GM18867 (cell line): ENCODE data around the gene SOX18.

Experiments used
- ATAC-seq: cut with Tn5 transposase; IDR thresholded peaks from one replicate; pipeline ENCODE4 v1.9.1; 2021; ENCODE audit warnings: mild to moderate bottlenecking, moderate library complexity; ENCODE audit not compliant: unreplicated experiment

SOX18 gene

DNA sequence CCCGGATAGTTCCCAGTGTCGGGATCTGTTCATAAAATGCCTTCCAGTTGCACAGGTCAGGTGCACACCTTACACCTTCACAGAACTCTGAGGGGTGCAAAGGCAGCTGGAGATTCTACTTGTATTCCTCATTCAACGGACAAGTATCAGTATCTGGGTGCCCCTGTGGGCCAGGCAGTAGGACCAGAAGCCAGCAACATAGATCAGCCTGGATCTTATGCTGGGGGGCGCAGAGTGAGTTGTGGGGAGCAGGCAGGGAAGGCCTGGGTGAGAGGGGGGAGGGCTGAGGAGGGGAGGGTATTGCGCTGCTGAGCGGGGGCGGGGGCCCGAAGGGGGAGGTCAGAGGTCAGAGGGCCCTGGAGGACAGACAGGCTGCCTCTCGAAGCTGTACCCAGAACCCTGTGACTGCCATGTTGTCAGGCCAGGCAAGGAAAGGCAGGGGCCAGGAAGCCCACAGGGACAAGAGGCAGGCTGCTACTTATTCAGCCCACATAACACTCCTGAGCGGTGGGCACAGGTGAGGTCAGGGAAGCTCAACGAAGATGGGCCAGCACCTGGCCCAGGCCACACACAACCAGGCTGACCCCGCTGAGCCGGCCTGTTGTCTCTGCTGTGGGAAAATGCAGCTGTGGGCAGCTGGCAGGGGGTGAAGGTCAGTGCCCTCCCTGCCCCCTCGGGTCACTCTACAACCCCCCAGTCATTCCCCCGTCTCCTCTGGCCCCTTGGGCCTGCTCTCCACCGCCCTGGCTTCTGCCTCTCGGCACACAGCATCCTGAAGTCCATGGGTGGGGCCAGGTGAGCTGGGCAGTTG, 31.6 kb upstream of the SOX18 start:
- no peak for ATAC-seq

DNA sequence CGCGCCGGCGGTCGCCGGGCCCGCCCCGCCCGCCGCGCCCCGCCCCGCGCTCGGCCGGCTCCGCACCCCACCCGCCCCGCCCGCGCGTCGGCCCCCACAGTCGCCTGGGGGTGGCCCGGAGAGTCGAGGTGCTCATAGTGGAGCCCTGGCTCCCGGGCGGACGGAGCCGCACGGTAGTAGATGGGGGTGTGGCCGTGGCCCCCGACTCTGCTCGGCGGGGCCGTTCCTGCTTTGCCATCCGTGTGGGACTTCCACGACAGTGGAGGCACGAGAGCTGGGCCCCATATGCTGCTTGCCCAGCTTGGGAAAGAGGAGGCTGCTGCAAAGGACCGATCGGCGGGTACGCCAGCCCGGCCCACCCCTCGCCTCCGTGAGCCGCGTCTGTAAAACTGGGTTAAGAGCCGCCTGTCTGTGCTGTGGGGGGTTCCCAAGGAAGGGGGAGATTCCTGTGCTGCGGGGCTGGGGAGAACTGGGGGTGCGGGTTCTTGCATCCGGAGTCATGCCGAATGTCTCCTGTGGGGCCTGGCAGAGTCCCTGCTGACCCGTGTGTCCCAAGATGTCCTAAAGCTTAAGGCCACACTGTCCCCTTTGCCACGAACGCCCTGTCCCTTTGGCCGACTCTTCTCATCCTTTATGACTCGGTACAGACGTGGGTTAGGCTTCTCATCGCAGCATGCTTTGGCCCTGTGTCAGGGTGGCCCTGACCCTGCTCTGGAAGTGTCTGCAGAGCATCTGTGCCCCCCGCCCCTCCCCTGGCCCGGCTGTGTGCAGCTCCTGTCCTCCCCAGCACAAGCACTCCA, 30.8 kb upstream of the SOX18 start, which contains the start of gene OPRL1:
TSS of gene OPRL1 (plus strand) at position 70 of the 800 bp plus-strand sequence. CDS start 12,639 bp downstream, outside the sequence.
- ATAC-seq = no peak

DNA sequence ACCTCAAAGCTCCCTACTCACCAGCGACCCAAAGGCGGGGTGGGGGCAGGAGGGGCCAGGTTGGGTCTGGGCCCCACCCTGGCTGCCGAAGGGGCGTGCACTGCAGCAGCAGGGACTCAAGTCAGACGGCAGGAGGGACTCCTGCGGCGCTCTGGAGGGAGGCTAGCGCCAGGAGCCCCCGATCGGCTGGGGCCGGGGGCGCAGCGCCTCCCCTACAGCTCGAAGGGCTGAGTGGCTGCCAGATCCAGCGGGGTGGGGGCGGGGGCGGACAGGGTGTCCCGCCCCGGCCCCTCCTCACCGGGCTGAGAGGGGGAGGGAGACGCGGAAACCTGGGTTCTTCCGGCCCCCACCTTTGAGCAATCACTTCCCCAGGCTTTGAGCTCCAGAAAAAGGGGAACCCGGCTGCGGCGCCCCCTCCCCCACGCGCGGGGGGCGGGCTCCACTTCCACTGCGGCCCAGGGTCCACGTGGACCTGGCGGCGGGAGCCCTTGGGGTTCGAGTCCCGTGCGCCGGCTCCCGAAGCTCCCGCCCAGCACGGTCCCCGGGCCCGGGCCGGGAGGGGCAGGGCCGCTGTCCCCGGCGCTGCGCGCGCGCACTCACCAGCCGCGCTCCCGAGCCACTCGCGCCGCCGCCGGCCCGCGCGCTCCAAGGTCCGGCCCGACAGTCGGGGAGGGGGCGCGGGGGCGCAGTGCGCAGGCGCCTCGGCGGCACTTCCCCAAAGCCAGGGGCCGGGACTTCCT, 30.0 kb upstream of the SOX18 start, which contains the start of gene RGS19:
TSS of gene RGS19 (minus strand) at position 246 of the 740 bp plus-strand sequence. CDS start 2,632 bp downstream, outside the sequence.
- ATAC-seq = peak; percentile 52

DNA sequence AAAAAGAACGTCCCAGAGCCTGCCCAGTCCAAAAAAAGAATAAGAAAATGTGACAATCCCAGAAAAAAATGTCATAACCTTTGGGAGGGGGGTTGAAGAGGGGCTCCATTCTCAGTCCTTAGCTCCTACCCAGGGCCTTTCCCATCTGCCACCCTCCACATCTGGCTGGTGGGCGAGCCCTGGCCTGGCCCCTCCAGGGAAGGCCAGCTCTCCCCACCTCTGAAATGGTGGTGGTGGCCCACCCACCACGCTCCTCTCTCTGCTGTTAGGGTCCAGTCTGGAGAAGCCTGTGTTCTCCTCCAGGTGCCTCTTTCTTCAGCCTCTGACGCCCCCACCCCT, 29.5 kb upstream of the SOX18 start:
- ATAC-seq = no peak

DNA sequence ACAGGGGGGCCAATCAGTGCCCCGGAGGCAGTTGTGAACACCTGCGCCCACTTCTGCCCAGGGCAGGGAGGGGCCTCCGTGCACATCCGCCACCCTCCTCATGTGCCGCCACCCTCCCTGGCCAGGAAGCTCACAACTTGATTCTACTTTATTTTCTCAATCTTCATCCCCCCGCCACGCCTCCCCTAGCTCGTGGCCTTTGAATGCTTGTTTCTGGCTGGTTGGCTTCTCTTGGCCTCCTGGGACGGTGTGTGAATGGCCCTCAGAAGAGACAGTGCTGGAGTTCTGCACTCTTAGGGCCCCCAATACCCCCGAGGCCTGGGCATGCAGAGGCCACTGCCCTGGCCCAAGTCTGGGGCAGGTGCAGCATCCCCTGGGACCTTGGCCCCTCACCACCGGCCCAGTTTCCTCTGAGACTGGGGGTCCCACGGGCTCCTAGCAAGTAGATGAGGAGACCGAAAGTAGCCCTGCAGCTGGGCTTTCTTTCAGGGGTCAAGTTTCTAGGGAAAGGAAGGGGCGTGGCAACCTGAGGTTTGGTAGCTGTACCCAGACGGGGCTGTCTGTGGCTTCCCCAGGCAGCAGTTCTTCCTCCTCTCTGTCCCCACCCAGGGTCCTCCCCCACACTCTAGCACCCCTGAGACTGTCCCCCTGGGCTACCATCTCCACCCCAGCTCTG, 28.6 kb upstream of the SOX18 start:
- no peak for ATAC-seq

DNA sequence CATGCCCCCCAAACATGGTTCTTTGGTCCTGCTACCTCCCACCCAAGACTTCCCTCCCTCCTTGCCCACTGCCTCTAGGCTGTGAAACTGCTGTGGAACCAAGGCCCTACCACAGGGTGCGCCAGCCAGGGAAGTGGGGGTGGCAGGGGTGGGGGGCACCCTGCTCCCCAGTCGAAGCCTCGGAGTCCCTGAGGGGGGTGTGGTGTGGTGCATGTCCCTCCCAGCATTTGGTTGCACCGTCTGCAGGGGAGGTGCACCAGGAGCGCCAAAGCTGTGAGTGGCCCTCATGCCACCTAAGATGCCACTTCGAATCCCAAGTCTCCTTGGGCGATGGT, 28.1 kb upstream of the SOX18 start:
- ATAC-seq = no peak

DNA sequence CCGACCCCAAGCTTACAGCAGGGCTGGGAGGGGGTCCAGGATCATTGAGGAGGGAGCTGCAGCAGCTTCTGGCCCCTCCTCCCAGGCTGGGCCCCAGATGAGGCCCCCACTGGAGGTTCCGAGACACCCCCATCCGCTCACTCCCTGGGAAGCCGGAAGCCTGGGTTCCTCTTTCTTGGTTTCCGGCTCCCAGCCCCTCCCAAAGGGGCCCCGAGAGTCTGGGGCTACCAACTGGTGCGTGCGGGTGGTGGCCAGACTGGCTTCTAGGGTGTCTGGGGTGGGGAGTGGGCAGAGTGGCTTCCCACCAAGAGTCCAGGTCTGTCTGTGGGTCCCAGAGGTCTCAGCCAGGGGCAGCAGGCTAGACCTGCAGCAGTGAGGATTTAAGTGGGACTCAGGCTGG, 27.7 kb upstream of the SOX18 start:
- ATAC-seq = no peak

DNA sequence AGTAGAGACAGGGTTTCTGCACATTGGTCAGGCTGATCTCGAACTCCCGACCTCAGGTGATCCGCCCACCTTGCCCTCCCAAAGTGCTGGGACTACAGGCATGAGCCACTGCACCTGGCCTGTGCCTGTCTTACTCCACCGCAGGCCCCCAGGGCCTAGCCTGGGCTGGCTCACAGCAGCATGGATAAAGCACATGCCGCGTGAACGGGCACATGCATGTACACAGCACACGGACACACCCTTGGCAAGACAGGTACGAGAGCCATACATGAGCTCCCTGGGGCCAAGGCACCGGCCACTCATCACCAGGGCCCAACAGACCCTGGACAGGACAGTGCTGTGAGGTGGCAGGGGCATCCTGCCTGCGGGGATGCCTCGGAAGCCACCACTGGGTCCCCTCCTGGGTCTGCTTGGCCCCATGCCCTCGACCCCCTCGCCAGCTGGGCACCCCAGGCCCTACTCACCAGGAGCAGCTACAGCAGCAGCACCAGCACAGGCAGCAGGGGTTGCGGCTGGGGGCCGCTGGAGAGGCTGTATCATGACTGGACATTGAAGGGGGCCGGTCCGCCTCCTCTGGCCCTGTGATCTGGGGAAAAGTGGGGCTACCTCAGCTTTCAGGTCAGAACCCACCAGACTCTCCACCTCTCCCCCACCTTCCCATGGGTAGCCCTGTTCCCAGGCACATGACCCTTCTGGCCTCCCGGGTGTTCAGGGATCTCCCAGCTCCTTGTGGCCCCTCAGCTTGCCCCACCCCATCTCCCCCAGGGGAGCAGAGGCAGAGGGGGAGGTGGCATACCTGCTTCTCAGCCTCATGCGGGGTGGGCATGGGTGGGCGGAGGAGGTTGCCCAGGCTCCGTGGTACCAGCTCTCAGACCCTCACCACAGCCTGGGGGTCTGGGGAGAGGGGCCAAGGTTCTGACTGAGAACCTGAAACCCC, 26.9 kb upstream of the SOX18 start:
- ATAC-seq = no peak

DNA sequence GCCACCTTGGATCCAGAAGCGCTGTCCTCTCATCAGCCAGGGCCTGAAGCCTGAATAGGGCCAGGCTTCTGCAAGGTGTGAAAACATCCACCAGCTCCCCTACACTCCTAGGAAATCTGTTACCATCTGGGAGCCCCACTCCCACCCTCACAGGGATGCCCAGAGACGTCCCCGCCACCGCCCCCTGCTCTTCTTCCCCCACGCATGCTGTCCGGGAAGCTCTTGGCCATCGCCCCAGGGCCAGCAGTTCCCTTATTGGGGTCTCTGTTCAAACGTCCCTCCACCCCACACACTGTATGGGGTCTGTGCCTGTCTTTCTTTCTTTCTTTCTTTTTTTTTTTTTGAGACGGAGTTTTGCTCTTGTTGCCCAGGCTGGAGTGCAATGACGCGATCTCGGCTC, 26.1 kb upstream of the SOX18 start:
- ATAC-seq = no peak

DNA sequence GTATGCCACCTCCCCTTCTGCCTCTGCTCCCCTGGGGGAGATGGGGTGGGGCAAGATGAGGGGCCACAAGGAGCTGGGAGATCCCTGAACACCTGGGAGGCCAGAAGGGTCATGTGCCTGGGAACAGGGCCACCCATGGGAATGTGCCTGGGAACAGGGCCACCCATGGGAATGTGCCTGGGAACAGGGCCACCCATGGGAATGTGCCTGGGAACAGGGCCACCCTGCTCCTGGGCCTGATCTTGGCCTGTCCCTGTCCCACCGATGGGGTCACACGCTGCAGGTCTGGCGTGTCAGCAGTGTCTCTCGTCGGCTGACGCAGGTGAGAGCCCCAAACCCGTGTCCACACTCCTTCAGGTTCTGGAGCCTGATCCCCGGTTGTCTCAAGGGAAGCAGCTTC, 25.5 kb upstream of the SOX18 start:
- no peak for ATAC-seq

DNA sequence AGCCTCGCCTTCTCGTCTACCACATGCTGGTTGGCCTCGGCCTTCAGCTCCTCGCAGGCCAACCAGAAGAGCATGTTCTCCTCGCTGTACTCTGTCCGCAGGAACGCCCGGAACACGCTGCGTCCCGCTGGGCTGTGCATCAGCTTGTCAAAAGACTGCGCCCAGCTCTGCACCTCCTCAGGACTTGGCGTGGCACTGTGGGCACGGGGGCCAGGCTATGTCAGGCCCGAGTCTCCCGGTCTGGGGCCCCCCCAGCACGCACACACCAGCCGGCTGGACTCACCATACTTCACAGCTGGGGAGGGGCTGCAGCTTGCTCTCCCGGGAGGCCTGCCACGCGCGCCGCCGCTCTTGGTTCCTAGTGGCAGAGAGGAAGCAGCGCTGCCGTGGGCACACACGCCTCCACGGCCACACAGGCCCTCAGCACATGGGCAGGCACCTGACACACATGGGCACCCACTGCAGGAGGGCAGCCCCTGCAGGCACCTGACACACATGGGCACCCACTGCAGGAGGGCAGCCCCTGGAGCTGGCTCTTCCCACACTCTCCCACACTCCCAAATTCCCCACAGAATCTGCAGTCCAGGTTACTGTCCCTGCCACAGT, 24.8 kb upstream of the SOX18 start:
- no peak for ATAC-seq

DNA sequence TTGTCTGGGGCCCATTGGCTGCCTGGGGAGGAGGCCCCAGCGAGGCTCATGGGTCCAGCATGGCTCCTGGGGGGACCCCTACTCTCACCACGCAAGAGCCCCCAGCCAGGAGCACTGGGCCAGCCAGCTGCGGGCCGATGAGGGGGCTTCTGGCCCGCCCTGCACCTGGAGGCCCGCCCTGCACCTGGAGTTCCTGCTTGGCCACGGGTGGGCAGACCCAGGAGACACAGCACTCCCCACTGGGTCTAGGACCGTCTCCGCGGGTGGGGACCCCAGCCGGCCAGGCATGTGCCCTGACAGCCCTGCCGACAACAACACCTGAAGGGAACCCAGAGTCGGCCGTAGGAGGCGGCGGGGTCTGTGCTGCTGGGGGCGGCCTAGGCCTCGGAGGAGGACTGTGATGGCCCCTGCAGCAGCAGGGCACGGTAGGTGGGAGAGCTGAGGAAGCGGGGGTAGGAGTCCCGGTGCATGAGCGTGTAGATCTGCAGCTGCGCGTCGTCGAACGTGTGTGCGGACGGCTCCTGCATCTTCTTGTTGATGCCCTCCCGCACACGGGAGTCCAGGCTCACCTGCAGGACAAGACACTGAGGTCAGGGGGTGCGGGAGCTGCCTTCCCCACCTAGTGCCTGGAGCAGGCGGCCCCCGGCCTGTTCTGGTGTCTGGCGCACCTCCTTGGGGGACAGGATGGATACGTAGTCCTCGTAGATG, 24.2 kb upstream of the SOX18 start:
- no peak for ATAC-seq

DNA sequence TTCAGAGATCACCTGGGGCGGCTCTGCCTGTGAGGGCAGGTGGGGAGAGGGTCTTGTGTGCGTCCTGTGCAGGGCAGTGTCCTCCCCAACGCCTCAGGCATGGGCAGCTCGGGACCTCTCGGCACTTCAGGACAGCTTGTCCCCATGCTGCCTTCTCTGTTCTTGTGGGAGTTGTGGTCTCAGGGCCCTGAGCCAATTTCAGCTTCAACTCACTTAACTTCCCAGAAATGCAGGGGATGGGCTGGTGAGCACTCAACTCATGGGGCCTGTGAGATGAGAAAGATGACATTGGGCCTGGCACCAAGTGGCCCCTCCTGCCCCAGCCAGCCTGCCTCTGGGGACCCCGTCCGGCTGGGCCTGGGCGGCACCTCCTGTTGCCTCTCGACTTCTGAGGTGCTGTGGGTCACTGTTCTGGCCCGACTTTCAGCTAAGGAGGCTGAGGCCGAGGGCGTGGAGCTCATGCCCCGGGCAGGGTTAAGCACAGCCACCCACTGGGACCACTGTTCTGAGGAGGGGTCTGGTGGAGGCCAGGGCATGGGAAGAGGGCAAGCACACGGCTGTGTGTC, 23.1 kb upstream of the SOX18 start:
- ATAC-seq = no peak

DNA sequence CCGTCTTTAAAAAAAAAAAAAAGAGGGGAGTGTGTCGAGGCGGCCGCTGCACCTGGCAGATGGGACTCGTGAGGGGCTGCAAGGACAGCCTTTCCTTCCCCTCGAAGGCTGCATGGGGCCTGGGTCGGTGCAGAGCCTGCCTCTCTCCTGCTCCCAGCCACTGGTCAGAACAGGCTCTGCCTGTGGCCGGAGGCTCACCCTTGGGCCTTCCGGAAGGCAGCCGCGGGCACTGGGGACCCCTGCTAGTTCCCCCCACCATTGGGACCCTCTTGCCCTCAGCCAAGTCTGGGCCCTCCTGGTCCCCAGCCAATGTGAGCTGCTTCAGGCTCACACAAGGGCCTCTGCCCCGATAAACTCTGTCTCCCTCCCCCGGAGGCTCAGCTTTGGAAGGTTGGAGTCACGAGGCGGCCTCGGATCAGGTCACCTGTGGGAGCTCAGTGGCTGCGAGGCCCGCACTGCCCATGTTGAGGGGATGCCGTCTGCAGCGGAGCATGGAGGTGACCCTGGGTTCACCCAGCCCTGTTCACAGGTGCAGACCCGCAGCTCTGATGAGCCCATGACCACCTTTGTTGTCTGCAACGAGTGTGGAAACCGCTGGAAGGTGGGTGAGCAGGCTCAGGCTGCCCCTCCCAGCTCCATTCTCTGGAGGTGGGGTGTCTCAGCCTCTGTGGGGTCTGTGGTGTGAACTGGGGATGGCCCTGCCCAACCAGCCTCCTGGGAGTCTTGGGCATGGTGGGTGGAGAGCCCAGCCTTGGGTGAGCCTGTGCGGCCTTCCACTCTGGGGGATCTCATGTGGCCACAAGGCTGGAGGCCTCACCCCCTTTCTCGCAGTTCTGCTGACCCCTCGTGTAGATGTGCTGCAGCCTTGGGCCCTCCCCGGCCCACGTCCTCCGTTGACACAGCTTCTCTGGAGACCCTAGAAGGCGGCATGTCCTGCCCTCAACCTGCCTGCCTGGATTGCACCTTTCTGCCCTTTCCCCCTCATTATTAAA, 22.2 kb upstream of the SOX18 start:
- ATAC-seq = no peak

DNA sequence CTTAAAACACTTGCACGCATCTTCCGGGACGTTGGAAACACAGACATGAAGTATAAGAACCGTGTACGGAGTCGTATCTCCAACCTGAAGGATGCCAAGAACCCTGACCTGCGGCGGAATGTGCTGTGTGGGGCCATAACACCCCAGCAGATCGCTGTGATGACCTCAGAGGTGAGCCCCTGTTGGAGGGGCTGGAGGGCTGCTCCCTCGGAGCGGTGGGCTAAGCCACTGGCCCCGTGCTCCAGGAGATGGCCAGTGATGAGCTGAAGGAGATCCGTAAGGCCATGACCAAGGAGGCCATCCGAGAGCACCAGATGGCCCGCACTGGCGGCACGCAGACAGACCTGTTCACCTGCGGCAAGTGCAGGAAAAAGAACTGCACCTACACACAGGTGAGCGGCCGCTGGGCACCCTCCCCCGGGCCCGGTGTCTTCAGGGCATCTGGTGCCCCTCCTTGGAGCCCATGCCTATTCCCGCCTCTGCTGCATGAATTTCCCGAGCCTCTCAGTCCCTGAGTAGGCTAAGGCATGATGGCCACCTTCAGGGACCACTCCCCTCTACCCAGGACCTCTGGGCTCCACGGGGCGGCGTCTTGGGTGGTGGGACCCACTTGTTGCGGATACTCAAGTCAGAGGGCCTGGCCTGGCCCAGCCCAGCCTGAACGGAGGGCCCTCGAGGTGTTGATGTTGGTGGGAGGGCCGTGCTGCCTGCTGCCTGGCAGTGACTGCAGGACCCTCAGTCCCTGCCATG, 21.0 kb upstream of the SOX18 start:
- no peak for ATAC-seq

DNA sequence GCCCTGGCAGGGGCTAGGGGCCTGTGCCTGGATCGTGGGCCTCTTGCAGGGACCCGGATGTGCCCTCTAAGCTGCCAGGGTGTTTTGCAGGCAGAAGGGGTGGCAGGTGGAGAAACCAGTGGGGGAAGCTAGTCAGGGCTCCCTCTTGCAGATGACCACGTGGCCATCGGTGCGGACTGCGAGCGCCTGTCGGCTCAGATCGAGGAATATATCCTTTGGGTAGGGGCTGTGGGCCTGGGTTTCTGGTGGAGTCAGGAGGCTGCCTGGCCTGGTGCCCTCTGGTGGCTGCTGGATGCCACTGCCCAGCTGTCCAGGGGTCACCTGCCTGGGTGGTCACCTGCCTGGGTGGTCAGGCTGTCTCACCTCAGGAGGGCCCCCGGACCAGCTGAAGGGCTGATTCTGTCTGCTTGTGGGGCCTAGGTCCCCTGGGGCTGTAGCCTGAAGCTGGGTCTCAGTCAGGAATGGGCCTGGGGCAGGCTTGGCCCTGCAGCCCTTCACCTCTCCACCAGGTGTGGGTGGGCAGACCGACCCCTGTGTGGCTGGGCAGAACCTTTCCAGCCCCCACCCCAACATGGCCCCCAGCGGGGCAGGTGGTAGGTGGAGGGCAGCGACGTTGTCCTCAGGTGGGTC, 20.3 kb upstream of the SOX18 start:
- no peak for ATAC-seq
